ENCODE measurements around the gene BGLAP.
A peak's percentile ranks its signal among the peaks of the same experiment; 100 is the strongest.

The BGLAP gene

DNA sequence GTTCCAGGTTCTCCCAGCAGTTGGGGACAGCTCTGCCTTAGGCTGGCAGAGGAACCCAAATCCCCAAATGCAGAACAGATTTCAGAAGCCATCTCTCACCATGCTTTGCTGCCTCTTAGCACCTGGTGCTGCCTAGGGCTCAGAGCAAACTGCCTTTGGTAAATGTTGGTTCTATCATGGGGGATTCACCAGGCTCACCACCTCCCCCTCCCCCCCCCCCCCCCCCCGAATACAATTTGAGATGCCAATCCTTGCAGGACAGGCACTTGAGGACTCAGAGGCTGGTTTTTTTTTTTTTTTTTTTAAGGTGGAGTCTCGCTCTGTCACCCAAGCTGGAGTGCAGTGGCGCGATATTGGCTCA is 6.3 kb downstream of the BGLAP start:
- Histone ChIP-seq H3K9me2 (replicated peaks; ENCODE audit: low read depth, low read length) (no peaks in the 10 kb centered on the region), H3K9me3 (ENCODE audit: insufficient read depth, low read depth, low read length) (no peaks in the 10 kb centered on the region), H3K4me2 (ENCODE audit: low read depth, low read length, poor library complexity, severe bottlenecking) (no peak overlapping the region), H2AFZ (ENCODE audit: low read length) (no peak overlapping the region), H3K27me3 (ENCODE audit: insufficient read depth, low read length, poor library complexity, severe bottlenecking) (no peaks in the 10 kb centered on the region), H3F3A (ENCODE audit: low read depth) (peaks cover 9% of the 10 kb centered on the region), H3K79me2 (ENCODE audit: insufficient read depth, low read length) (no peaks in the 10 kb centered on the region; the same call in 1 of the 2 replicates), H3K4me3 (ENCODE audit: low read length, poor library complexity, severe bottlenecking) (no peak overlapping the region), H3K9ac (ENCODE audit: low read depth, low read length, poor library complexity, severe bottlenecking) (no peak overlapping the region), H3K4me1 (ENCODE audit: insufficient read depth, low read length, poor library complexity, severe bottlenecking) (peaks cover 25% of the 10 kb centered on the region), H4K20me1 (ENCODE audit: insufficient read depth, low read length, poor library complexity, severe bottlenecking) (no peaks in the 10 kb centered on the region), H3K36me3 (ENCODE audit: insufficient read depth, low read length) (peaks cover 44% of the 10 kb centered on the region)
- no peak for TF ChIP-seq EZH2phosphoT487 (IDR thresholded peaks at IDR 0.05; ENCODE audit: borderline replicate concordance)
- TF ChIP-seq, protein P1, sequence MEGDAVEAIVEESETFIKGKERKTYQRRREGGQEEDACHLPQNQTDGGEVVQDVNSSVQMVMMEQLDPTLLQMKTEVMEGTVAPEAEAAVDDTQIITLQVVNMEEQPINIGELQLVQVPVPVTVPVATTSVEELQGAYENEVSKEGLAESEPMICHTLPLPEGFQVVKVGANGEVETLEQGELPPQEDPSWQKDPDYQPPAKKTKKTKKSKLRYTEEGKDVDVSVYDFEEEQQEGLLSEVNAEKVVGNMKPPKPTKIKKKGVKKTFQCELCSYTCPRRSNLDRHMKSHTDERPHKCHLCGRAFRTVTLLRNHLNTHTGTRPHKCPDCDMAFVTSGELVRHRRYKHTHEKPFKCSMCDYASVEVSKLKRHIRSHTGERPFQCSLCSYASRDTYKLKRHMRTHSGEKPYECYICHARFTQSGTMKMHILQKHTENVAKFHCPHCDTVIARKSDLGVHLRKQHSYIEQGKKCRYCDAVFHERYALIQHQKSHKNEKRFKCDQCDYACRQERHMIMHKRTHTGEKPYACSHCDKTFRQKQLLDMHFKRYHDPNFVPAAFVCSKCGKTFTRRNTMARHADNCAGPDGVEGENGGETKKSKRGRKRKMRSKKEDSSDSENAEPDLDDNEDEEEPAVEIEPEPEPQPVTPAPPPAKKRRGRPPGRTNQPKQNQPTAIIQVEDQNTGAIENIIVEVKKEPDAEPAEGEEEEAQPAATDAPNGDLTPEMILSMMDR (conservative IDR thresholded peaks at IDR 0.05; ENCODE audit: low read length), result no peak

GRCh38 chr1:156249593-156249992 is 7.6 kb downstream of the BGLAP start:
- peaks cover 56% of the 10 kb centered on the region for H3K36me3 ChIP-seq (ENCODE audit: insufficient read depth, low read length)

GRCh38 chr1:156251527-156251926 is 9.5 kb downstream of the BGLAP start:
- no peaks in the 10 kb centered on the region; the same call in 1 of the 2 replicates for H3K79me2 ChIP-seq (ENCODE audit: insufficient read depth, low read length)
- peaks cover 9% of the 10 kb centered on the region for H3F3A ChIP-seq (ENCODE audit: low read depth)
- TF ChIP-seq, protein P1 (conservative IDR thresholded peaks at IDR 0.05; ENCODE audit: low read length), result no peak
- no peak for TF ChIP-seq EZH2phosphoT487 (IDR thresholded peaks at IDR 0.05; ENCODE audit: borderline replicate concordance)
- peaks cover 25% of the 10 kb centered on the region for H3K4me1 ChIP-seq (ENCODE audit: insufficient read depth, low read length, poor library complexity, severe bottlenecking)
- no peaks in the 10 kb centered on the region for H3K27me3 ChIP-seq (ENCODE audit: insufficient read depth, low read length, poor library complexity, severe bottlenecking)
- H3K9me3 ChIP-seq (ENCODE audit: insufficient read depth, low read depth, low read length), result no peaks in the 10 kb centered on the region
- H3K4me3 ChIP-seq (ENCODE audit: low read length, poor library complexity, severe bottlenecking), result peak overlapping the region; percentile 47
- H3K4me2 ChIP-seq (ENCODE audit: low read depth, low read length, poor library complexity, severe bottlenecking), result peak overlapping the region; percentile 73
- H2AFZ ChIP-seq (ENCODE audit: low read length), result no peak overlapping the region
- no peaks in the 10 kb centered on the region for H3K9me2 ChIP-seq (replicated peaks; ENCODE audit: low read depth, low read length)
- no peaks in the 10 kb centered on the region for H4K20me1 ChIP-seq (ENCODE audit: insufficient read depth, low read length, poor library complexity, severe bottlenecking)
- peaks cover 63% of the 10 kb centered on the region for H3K36me3 ChIP-seq (ENCODE audit: insufficient read depth, low read length)
- peak overlapping the region; percentile 67 for H3K9ac ChIP-seq (ENCODE audit: low read depth, low read length, poor library complexity, severe bottlenecking)

More at GRCh38 chr1:156249593-156249992, 7.6 kb downstream of the BGLAP start:
- H3K9me2 ChIP-seq (replicated peaks; ENCODE audit: low read depth, low read length), result no peaks in the 10 kb centered on the region
- H3K4me1 ChIP-seq (ENCODE audit: insufficient read depth, low read length, poor library complexity, severe bottlenecking), result peaks cover 25% of the 10 kb centered on the region
- TF ChIP-seq, protein P1 (conservative IDR thresholded peaks at IDR 0.05; ENCODE audit: low read length), result no peak
- no peak for TF ChIP-seq EZH2phosphoT487 (IDR thresholded peaks at IDR 0.05; ENCODE audit: borderline replicate concordance)
- H3K4me3 ChIP-seq (ENCODE audit: low read length, poor library complexity, severe bottlenecking), result no peak overlapping the region
- no peaks in the 10 kb centered on the region; the same call in 1 of the 2 replicates for H3K79me2 ChIP-seq (ENCODE audit: insufficient read depth, low read length)
- H2AFZ ChIP-seq (ENCODE audit: low read length), result no peak overlapping the region
- H4K20me1 ChIP-seq (ENCODE audit: insufficient read depth, low read length, poor library complexity, severe bottlenecking), result no peaks in the 10 kb centered on the region
- peaks cover 9% of the 10 kb centered on the region for H3F3A ChIP-seq (ENCODE audit: low read depth)
- H3K27me3 ChIP-seq (ENCODE audit: insufficient read depth, low read length, poor library complexity, severe bottlenecking), result no peaks in the 10 kb centered on the region
- no peaks in the 10 kb centered on the region for H3K9me3 ChIP-seq (ENCODE audit: insufficient read depth, low read depth, low read length)
- no peak overlapping the region for H3K4me2 ChIP-seq (ENCODE audit: low read depth, low read length, poor library complexity, severe bottlenecking)
- H3K9ac ChIP-seq (ENCODE audit: low read depth, low read length, poor library complexity, severe bottlenecking), result no peak overlapping the region

Measured in Loucy (cell line).